Natural killer cell (primary cell): ENCODE measurements around the gene FOCAD. TPM values are rescaled to one million over a fixed set of nuclear protein-coding genes. Genes with fewer than 3 reads are reported as not detected.

ENCODE experiments used
- ATAC-seq, 3 donors: fragments of 150-1000 bp in 2 of 3; fragments of 200-7000 bp in 1 of 3; cut with Tn5 transposase; 1 replicate in 1 of 3; 2 replicates in 2 of 3; pipeline ENCODE4 v1.10.0; 2021; ENCODE audit warnings: mild to moderate bottlenecking in 2 of 3, moderate library complexity in 2 of 3
- DNase-seq, 2 donors: peaks; one replicate each; pipeline versions ENCODE4 v3.0.0 to v3.0.0-alpha.2; 2013 to 2021; ENCODE audit warnings: mixed read lengths in 1 of 2
- H3K27ac ChIP-seq: one replicate; pipeline ENCODE4 v1.5.1; 2013; ENCODE audit warnings: mild to moderate bottlenecking, low read length
- H3K27me3 ChIP-seq: one replicate; pipeline ENCODE4 v1.6.1; 2013; ENCODE audit warnings: low read length; ENCODE audit not compliant: control insufficient read depth, insufficient read depth
- H3K36me3 ChIP-seq: one replicate; pipeline ENCODE4 v1.6.1; 2013; ENCODE audit warnings: low read length; ENCODE audit not compliant: control insufficient read depth, insufficient read depth
- H3K4me1 ChIP-seq: one replicate; pipeline ENCODE4 v1.6.1; 2013; ENCODE audit warnings: low read length; ENCODE audit not compliant: control insufficient read depth, insufficient read depth
- H3K4me3 ChIP-seq: one replicate; pipeline ENCODE4 v1.5.1; 2013; ENCODE audit warnings: low read length
- H3K9me3 ChIP-seq: one replicate; pipeline ENCODE4 v1.6.1; 2013; ENCODE audit warnings: low read length; ENCODE audit not compliant: control insufficient read depth, insufficient read depth
- H3K27ac Mint-ChIP-seq, 2 donors: one replicate each; pipeline ENCODE4 v1.8.0; 2022; ENCODE audit warnings: mild to moderate bottlenecking in 2 of 2, mixed read lengths in 2 of 2, moderate library complexity in 1 of 2
- H3K27me3 Mint-ChIP-seq, 2 donors: one replicate each; pipeline ENCODE4 v1.8.0; 2022; ENCODE audit warnings: low read depth in 2 of 2, mixed read lengths in 2 of 2
- H3K36me3 Mint-ChIP-seq: one replicate; pipeline ENCODE4 v1.8.0; 2022; ENCODE audit warnings: mixed read lengths
- H3K4me1 Mint-ChIP-seq, 2 donors: one replicate each; pipeline ENCODE4 v1.8.0; 2022; ENCODE audit warnings: mixed read lengths in 2 of 2
- H3K4me3 Mint-ChIP-seq: one replicate; pipeline ENCODE4 v1.8.0; 2022; ENCODE audit warnings: mild to moderate bottlenecking, moderate library complexity, mixed read lengths
- H3K9me3 Mint-ChIP-seq, 2 donors: one replicate each; pipeline ENCODE4 v1.8.0; 2022; ENCODE audit warnings: mixed read lengths in 2 of 2
- WGBS: methylation state at CpG from one replicate; pipeline ENCODE4 v1.1.7; 2013; ENCODE audit warnings: missing lambda C conversion rate; ENCODE audit not compliant: insufficient coverage; 5-methylcytosine and 5-hydroxymethylcytosine counted together
- intact Hi-C: fragments of 100-400 bp; cut with micrococcal nuclease; formaldehyde crosslinking; loops from one replicate; pipeline ENCODE4 v1.14.2; 2022
- total RNA-seq, 4 donors: library from RNA; stranded (reverse); fragments of 120-200 nt in 1 of 4; gene quantifications; one replicate each; pipeline versions ENCODE4 v1.2.3 to v1.2.4, GENCODE V29; 2013 to 2022
- TF ChIP-seq, protein P1 (sequence below): fragments of 200-600 bp; IDR thresholded peaks from one replicate; pipeline ENCODE4 v1.8.0; 2022; ENCODE audit warnings: antibody characterized with exemption

Gene FOCAD, protein sequence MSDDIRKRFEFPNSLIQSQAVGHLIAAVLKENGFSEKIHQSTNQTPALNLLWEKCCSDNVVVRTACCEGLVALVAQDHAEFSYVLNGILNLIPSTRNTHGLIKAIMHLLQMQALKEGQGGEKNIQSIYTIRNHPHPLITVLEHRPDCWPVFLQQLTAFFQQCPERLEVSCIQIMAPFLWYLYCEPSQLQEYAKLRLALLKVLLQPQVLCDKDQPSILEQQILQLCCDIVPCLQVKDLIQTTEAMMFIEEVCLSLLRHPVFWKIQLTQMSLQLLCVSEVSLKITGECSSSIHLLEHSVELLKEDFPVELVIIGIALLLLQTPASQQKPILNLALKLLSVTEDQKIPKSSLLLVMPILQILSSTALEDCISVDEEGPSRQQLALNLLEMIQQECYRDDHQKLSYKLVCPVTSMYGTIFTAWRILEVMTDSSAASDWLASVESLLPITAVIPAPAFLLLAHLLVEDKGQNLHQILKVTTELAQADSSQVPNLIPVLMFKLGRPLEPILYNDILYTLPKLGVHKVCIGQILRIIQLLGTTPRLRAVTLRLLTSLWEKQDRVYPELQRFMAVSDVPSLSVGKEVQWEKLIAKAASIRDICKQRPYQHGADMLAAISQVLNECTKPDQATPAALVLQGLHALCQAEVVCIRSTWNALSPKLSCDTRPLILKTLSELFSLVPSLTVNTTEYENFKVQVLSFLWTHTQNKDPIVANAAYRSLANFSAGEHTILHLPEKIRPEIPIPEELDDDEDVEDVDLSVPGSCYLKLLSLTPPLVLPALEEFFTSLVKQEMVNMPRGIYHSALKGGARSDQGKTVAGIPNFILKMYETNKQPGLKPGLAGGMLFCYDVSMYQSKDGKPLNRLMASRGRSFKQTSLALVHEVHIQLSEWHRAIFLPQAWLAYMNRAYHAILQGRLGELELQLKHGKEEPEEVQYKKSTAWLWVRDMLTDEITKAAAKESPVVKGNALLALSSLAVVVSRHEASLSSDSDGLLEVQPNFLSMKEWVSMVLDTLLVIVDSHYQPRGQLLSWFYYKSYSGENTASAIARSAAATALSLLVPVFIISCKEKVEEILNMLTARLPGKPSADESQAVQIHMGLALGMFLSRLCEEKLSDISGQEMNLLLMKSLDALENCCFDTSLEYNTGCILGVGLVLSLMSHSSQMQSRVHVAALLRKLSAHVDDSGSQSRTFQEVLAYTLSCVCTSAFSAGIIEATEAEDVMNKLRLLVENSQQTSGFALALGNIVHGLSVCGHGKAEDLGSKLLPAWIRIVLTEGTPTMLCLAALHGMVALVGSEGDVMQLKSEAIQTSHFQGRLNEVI (N-terminal part only)
- total RNA-seq: 10 to 100 TPM; 15.1 to 27.6 (median 18.8) TPM
- total RNA-seq (2013): 34.1 TPM

DNA sequence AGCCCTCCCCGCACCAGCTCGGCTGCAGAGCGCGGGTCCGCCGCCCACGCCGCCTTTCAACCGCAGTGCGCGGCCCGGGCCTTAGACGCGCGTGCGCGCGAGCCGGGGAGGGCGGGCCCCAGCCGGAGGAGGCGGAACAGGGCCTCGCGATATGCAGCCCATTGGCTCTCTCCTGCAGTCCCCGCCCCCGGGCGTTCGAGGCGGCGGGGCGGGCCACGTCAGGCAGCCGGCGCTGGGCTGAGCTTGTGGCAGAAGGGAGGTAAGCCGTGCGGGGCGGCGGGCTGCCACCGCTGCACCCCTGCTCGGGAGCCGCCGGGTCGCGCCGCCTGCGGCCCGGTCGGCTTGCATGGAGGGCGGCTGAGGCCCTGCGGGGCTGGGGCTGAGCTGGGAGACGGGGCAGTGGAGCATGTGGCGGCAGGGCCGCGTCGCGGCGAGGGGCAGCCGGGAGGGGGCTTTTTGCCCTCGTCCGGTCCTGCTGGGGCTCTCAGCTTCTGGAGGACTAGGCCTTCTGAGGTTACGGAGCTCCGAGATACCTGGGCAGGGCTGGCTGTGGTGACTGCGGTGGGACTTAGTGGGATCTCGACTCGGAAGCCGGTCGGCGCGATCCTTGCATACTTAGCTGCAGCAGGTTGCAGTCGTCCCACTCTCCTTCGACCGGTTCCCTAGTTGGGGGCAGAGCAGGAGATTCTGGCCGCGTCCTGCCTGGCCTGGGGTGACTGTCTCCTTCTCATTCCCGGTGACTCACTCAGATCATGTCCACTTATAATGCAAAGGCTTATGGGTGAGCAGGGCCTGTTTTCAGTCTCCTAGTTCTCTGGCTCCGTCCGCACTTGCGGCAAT, at the start of gene FOCAD:
FOCAD (plus strand) TSS at position 225 of the 840 bp plus-strand sequence. CDS start 31,095 bp downstream, outside the sequence.
- TF ChIP-seq, protein P1, sequence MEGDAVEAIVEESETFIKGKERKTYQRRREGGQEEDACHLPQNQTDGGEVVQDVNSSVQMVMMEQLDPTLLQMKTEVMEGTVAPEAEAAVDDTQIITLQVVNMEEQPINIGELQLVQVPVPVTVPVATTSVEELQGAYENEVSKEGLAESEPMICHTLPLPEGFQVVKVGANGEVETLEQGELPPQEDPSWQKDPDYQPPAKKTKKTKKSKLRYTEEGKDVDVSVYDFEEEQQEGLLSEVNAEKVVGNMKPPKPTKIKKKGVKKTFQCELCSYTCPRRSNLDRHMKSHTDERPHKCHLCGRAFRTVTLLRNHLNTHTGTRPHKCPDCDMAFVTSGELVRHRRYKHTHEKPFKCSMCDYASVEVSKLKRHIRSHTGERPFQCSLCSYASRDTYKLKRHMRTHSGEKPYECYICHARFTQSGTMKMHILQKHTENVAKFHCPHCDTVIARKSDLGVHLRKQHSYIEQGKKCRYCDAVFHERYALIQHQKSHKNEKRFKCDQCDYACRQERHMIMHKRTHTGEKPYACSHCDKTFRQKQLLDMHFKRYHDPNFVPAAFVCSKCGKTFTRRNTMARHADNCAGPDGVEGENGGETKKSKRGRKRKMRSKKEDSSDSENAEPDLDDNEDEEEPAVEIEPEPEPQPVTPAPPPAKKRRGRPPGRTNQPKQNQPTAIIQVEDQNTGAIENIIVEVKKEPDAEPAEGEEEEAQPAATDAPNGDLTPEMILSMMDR: no peak
- peak within 1 kb of the TSS; percentile 64 to 79 for H3K27ac Mint-ChIP-seq
- WGBS: under 1% methylated on average over 78 of the region's 78 CpGs
- H3K27me3 Mint-ChIP-seq: no peaks in the 10 kb centered on the region
- peak; percentile 96 to 97 for DNase-seq
- no peaks in the 10 kb centered on the region for H3K9me3 Mint-ChIP-seq
- H3K36me3 Mint-ChIP-seq: no peaks in the 10 kb centered on the region
- Histone ChIP-seq H3K9me3 (no peaks in the 10 kb centered on the region), H3K4me3 (peak within 1 kb of the TSS; percentile 83), H3K27me3 (no peaks in the 10 kb centered on the region), H3K27ac (peak within 1 kb of the TSS; percentile 56), H3K36me3 (no peaks in the 10 kb centered on the region), H3K4me1 (peaks cover 6% of the 10 kb centered on the region)
- H3K4me1 Mint-ChIP-seq: peaks cover 15 to 17% of the 10 kb centered on the region in 2 donors
- intact Hi-C loops: loop anchor here (1.0 kb wide), 1 partner anchor 61 kb away; no protein-coding TSS in a partner anchor
- peak; percentile 98 to 99 (median 98) for ATAC-seq
- H3K4me3 Mint-ChIP-seq: peak within 1 kb of the TSS; percentile 88

DNA sequence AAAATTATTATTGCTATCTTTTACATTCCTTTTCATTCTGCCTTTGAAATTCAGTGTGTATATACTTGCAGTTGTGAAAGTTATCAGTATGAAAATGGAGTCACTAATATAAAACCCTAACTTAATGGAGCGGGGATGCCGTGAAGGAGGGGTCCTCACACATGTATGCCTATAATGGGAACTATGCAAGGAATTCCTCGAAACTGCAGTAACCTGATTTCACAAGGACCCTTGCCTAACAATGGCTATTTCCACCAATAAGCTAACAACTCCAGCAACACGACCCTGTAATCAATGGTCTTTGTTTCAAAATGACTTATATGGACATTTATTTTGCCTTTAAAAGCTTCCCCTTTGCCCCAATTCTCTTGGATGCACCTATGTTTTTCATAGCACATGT, 49.2 kb upstream of the FOCAD start:
- H3K27me3 ChIP-seq: peaks cover 8% of the 10 kb centered on the region
- Mint-ChIP-seq H3K4me1 (no peaks in the 10 kb centered on the region), H3K9me3 (no peaks in the 10 kb centered on the region), H3K27ac (no peak overlapping the region), H3K27me3 (peaks cover 13 to 39% of the 10 kb centered on the region in 2 donors), H3K4me3 (no peak overlapping the region), H3K36me3 (no peaks in the 10 kb centered on the region)
- H3K27ac ChIP-seq: no peak overlapping the region
- no peaks in the 10 kb centered on the region for H3K9me3 ChIP-seq
- no peak for ATAC-seq
- no peak for DNase-seq
- peaks cover under 1% of the 10 kb centered on the region for H3K4me1 ChIP-seq
- no peaks in the 10 kb centered on the region for H3K36me3 ChIP-seq
- intact Hi-C loops: no loop called here
- TF ChIP-seq, protein P1: no peak
- H3K4me3 ChIP-seq: no peak overlapping the region
- WGBS: 93% methylated on average over 4 of the region's 4 CpGs

DNA sequence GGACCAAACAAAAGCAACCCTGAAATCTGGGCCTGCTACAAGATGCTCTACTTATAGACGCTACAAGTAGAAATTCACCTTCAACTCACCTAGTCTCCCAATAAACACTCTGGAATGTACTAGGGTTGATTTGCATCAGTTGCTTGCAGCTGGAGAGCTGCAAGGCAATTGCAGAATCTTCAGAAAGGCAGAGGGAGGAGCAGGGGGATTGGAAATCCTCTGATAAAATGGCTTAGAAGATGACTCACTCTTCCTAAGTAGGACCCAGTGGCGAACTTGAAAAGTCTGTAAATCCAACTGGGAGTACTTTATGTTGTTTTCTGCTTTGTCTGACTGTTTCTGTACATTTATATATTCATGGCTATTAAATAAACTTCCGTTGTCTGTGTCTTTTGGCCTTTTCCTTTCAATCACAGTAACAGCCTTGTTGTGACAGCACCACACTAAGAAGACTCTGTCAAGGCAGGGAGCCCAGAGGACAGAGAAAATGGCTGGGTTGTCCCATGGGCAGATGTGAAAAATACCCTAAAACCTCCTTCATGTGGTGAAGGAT, 47.1 kb upstream of the FOCAD start:
- Mint-ChIP-seq H3K9me3 (no peaks in the 10 kb centered on the region), H3K4me3 (no peak overlapping the region), H3K27ac (no peak overlapping the region), H3K27me3 (peaks cover 9 to 22% of the 10 kb centered on the region in 2 donors), H3K4me1 (peaks cover 9 to 10% of the 10 kb centered on the region in 2 donors), H3K36me3 (no peaks in the 10 kb centered on the region)
- intact Hi-C loops: no loop called here
- Histone ChIP-seq H3K27ac (no peak overlapping the region), H3K4me3 (no peak overlapping the region), H3K9me3 (no peaks in the 10 kb centered on the region), H3K36me3 (no peaks in the 10 kb centered on the region), H3K27me3 (peaks cover 4% of the 10 kb centered on the region), H3K4me1 (peaks cover 10% of the 10 kb centered on the region)
- TF ChIP-seq, protein P1: no peak
- ATAC-seq (no peak), DNase-seq (no peak)
- 93% methylated on average over 3 of the region's 3 CpGs for WGBS
